ENCODE measurements around the gene ZNF629.

ZNF629 gene

GRCh38 chr16:30779596-30779995, 7.4 kb downstream of the ZNF629 start:
- TF ChIP-seq CTCF (IDR thresholded peaks at IDR 0.05; ENCODE audit: insufficient read depth, low read length, poor library complexity, severe bottlenecking) = no peak
- H3K36me3 ChIP-seq (ENCODE audit: control insufficient read depth, insufficient read depth, low read length) = no peaks in the 10 kb centered on the region; the same call in 1 of the 2 replicates
- no peak overlapping the region for H3K4me3 ChIP-seq (replicated peaks; ENCODE audit: low read depth, low read length)
- DNase-seq (ENCODE audit: extremely low read depth, insufficient read length) = no peak
- no peaks in the 10 kb centered on the region for H3K27me3 ChIP-seq (replicated peaks; ENCODE audit: control insufficient read depth, insufficient read depth, low read length)

GRCh38 chr16:30778549-30779244, 8.3 kb downstream of the ZNF629 start:
- no peak for TF ChIP-seq CTCF (IDR thresholded peaks at IDR 0.05; ENCODE audit: insufficient read depth, low read length, poor library complexity, severe bottlenecking)
- Histone ChIP-seq H3K4me3 (replicated peaks; ENCODE audit: low read depth, low read length) (no peak overlapping the region), H3K27me3 (replicated peaks; ENCODE audit: control insufficient read depth, insufficient read depth, low read length) (no peaks in the 10 kb centered on the region), H3K36me3 (ENCODE audit: control insufficient read depth, insufficient read depth, low read length) (peaks cover 4% of the 10 kb centered on the region)
- DNase-seq (ENCODE audit: extremely low read depth, insufficient read length) = no peak

GRCh38 chr16:30777591-30778297, 9.3 kb downstream of the ZNF629 start:
- no peak for DNase-seq (ENCODE audit: extremely low read depth, insufficient read length)
- Histone ChIP-seq H3K36me3 (ENCODE audit: control insufficient read depth, insufficient read depth, low read length) (peaks cover 13% of the 10 kb centered on the region), H3K27me3 (replicated peaks; ENCODE audit: control insufficient read depth, insufficient read depth, low read length) (no peaks in the 10 kb centered on the region), H3K4me3 (replicated peaks; ENCODE audit: low read depth, low read length) (no peak overlapping the region)
- TF ChIP-seq CTCF (IDR thresholded peaks at IDR 0.05; ENCODE audit: insufficient read depth, low read length, poor library complexity, severe bottlenecking) = no peak

- DNase-seq (ENCODE audit: extremely low read depth, insufficient read length) = peak; percentile 73
- peak overlapping the region; percentile 81 for H3K4me3 ChIP-seq (replicated peaks; ENCODE audit: low read depth, low read length)
- H3K36me3 ChIP-seq (ENCODE audit: control insufficient read depth, insufficient read depth, low read length) = peaks cover 20% of the 10 kb centered on the region
- no peaks in the 10 kb centered on the region for H3K27me3 ChIP-seq (replicated peaks; ENCODE audit: control insufficient read depth, insufficient read depth, low read length)
- no peak for TF ChIP-seq CTCF (IDR thresholded peaks at IDR 0.05; ENCODE audit: insufficient read depth, low read length, poor library complexity, severe bottlenecking)
These were observed 11.4 kb downstream of the ZNF629 start for GRCh38 chr16:30775392-30776188.

GRCh38 chr16:30775131-30775391, 11.9 kb downstream of the ZNF629 start:
- no peak for TF ChIP-seq CTCF (IDR thresholded peaks at IDR 0.05; ENCODE audit: insufficient read depth, low read length, poor library complexity, severe bottlenecking)
- no peaks in the 10 kb centered on the region for H3K27me3 ChIP-seq (replicated peaks; ENCODE audit: control insufficient read depth, insufficient read depth, low read length)
- H3K4me3 ChIP-seq (replicated peaks; ENCODE audit: low read depth, low read length) = peak overlapping the region; percentile 81
- peaks cover 23% of the 10 kb centered on the region for H3K36me3 ChIP-seq (ENCODE audit: control insufficient read depth, insufficient read depth, low read length)
- DNase-seq (ENCODE audit: extremely low read depth, insufficient read length) = no peak

Data from GM06990 (cell line).